GM21367 (cell line): ENCODE results near the gene IQCK.
"Not testable (repeated sequence)": the region's sequence is repeated elsewhere in the genome, so short reads cannot be mapped to it uniquely, and the experiment has no call there.

ENCODE experiments used
- ATAC-seq: cut with Tn5 transposase; IDR thresholded peaks from one replicate; pipeline ENCODE4 v1.9.1; 2021; ENCODE audit not compliant: unreplicated experiment

The IQCK gene

GRCh38 chr16:19717741-19718623 lies at the start of gene IQCK, which contains the start of gene KNOP1:
TSS of gene IQCK (plus strand) at chr16:19718271. CDS start at chr16:19718307, 36 bp downstream.
TSS of gene KNOP1 (minus strand) at chr16:19718227. CDS start at chr16:19715035, 3,192 bp downstream.
- peak; percentile 91 for ATAC-seq

GRCh38 chr16:19672378-19672777 lies 45.7 kb upstream of the IQCK start:
- no peak for ATAC-seq

GRCh38 chr16:19674485-19674884 lies 43.6 kb upstream of the IQCK start:
- ATAC-seq: no peak

GRCh38 chr16:19677402-19677801 lies 40.7 kb upstream of the IQCK start:
- ATAC-seq: no peak

GRCh38 chr16:19678804-19679203 lies 39.3 kb upstream of the IQCK start:
- ATAC-seq: no peak

GRCh38 chr16:19679281-19679680 lies 38.8 kb upstream of the IQCK start:
- not testable (repeated sequence) for ATAC-seq

GRCh38 chr16:19680881-19681340 lies 37.2 kb upstream of the IQCK start:
- no peak for ATAC-seq

- no peak for ATAC-seq
Observed at GRCh38 chr16:19681637-19682036, 36.4 kb upstream of the IQCK start.

GRCh38 chr16:19683453-19684236 lies 34.4 kb upstream of the IQCK start:
- ATAC-seq: no peak

- ATAC-seq: no peak
Observed at GRCh38 chr16:19685176-19685575, 32.9 kb upstream of the IQCK start.

GRCh38 chr16:19687279-19687678 lies 30.8 kb upstream of the IQCK start:
- ATAC-seq: no peak

- ATAC-seq: no peak
Observed at GRCh38 chr16:19688396-19689024, 29.6 kb upstream of the IQCK start.

GRCh38 chr16:19689342-19689741 lies 28.7 kb upstream of the IQCK start:
- no peak for ATAC-seq

GRCh38 chr16:19690196-19690595 lies 27.9 kb upstream of the IQCK start:
- ATAC-seq: no peak

- no peak for ATAC-seq
Observed at GRCh38 chr16:19691161-19691711, 26.8 kb upstream of the IQCK start.

GRCh38 chr16:19694989-19695388 lies 23.1 kb upstream of the IQCK start:
- ATAC-seq: no peak

- no peak for ATAC-seq
Observed at GRCh38 chr16:19696328-19696727, 21.7 kb upstream of the IQCK start.

- no peak for ATAC-seq
Observed at GRCh38 chr16:19696961-19697360, 21.1 kb upstream of the IQCK start.

GRCh38 chr16:19697756-19698318 lies 20.2 kb upstream of the IQCK start:
- no peak for ATAC-seq
